ENCODE measurements around the gene PEMT. TPM values are rescaled to one million over a fixed set of nuclear protein-coding genes. Genes with fewer than 3 reads are reported as not detected.

PEMT gene
- total and polyA plus RNA-seq, 9 of the 15 experiments (the other 6 are each of a cell fraction or from before 2014, with no cell fraction given): 1.4 to 36.4 (median 13.6) TPM

DNA sequence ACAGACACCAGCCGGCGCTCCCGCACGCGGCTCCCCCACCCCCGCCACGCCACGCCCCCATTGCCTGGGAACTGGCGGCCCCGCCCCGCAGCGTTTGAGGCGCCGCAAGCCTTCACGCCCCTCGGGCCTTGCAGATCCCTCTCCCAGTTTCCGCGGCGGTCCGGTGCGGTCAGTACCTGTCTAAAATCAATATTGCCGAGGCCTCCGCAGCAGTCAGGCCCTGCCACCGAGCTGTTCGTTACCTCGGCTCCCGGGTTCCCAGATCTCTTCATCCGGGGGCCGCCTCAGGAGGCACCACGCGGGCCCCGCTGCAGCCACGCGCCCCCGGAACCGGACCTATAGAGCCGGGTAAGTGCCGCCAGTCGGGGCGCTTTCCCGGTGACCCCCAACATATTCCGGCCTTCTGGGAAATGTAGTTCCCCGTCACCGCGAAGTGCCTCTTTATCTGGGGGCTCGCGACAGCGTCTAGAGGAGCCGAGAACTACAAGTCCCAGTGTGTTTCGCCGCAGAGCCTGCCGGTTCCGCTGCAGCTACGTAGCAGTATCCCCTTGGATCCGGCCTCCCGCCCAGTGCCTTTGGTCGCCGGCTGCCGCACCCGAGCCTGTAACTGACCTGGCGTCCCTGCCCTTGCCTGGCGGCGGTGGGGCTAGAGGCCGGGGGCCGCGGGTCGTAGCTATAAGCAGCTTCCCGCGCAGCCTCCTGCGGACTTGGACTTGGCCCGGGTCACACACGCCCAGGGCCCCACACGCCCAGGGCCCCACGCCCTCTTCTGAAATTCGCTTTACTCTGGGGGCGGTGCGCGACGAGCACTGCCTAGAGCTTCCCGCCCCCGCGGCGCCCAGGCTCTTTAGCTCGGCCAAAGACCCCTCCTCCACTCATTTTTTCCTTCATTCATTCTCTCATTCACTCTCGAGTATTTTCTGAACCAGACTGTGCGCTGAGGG lies at the start of gene PEMT (continued):
- TF ChIP-seq ADNP (tag; IDR thresholded peaks at IDR 0.05) (no peak), JUN (IDR thresholded peaks at IDR 0.05; ENCODE audit: borderline replicate concordance, low read depth, low read length) (no peak), JUN (CRISPR knock-in tag; IDR thresholded peaks at IDR 0.05; ENCODE audit: borderline replicate concordance) (no peak; the same call in 1 of the 2 replicates), HOMEZ (CRISPR knock-in tag; IDR thresholded peaks at IDR 0.05) (no peak), PYGO2 (tag; IDR thresholded peaks at IDR 0.05) (0 out of 2 replicates have a peak, but pooled peaks have one; percentile 22), ZNF175 (CRISPR knock-in tag; IDR thresholded peaks at IDR 0.05; ENCODE audit: low read depth) (peak; percentile 89), E2F3 (CRISPR knock-in tag; IDR thresholded peaks at IDR 0.05) (0 out of 2 replicates have a peak, but pooled peaks have one; percentile 23), RBM17 (IDR thresholded peaks at IDR 0.05; ENCODE audit: borderline replicate concordance, low read depth, low read length) (no peak), ETV1 (tag; conservative IDR thresholded peaks at IDR 0.05; ENCODE audit: low read depth) (peak; percentile 83), ZNF780A (CRISPR knock-in tag; IDR thresholded peaks at IDR 0.05) (no peak), UBTF (IDR thresholded peaks at IDR 0.05; ENCODE audit: borderline replicate concordance in 1 of 2, low read depth in 2 of 2, low read length in 2 of 2) (no peak), ILF3 (IDR thresholded peaks at IDR 0.05; ENCODE audit: borderline replicate concordance) (no peak), SAFB2 (IDR thresholded peaks at IDR 0.05; ENCODE audit: borderline replicate concordance, low read depth, low read length, severe bottlenecking) (no peak), NELFE (IDR thresholded peaks at IDR 0.05; ENCODE audit: insufficient read depth, insufficient read length) (no peak), TRIM24 (IDR thresholded peaks at IDR 0.05) (peak in 1 of 2 experiments; percentile 96; a peak in 2 of 4 replicates)
- TF ChIP-seq, protein P1, sequence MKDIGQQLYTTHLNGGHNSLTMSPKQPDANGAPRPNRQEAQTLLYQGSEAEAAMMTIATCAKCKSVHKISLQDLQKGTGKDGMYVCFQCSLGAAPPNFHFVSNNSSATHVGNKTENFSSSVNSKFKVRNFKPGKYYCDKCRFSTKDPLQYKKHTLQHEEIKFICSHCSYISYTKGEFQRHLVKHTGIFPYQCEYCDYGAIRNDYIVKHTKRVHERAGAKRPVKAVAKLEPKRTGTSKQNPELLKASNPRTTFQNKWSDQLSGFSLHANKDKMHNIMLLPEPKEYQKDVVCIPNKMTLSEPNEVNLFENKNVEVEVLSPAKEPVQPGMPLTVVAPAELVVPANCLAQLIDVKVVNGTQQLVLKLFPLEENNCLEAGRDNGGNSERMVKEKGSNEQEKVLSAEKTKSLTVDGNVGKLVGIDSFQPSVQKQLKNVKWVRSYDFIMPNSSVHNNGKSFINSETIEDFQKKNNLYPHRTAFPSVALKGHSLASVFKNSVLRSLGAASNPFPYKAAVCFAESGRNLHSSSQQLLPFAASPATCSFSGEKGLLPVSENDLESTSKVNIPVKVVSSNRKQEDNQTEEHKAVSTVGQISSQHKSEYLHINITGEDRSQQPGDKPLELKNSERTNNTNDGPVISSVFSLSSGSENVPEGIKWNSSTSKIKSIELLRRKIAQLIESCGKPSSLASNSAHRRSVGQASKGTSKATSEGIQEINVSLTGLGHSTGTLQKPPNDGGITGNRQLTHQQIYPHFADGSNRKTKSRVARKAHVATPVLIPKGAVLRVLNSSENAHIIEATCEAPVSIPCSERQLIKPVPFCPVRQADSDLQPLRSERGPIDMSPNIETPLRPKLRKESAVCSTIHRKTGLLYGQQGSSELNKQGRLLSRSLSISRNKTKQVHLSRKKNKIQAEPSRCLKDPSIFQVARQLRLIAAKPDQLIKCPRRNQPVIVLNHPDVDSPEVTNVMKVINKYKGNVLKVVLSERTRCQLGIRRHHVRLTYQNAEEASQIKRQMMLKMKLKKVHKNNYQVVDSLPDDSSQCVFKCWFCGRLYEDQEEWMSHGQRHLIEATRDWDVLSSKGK (CRISPR knock-in tag; IDR thresholded peaks at IDR 0.05): no peak
- TF ChIP-seq, protein P2, sequence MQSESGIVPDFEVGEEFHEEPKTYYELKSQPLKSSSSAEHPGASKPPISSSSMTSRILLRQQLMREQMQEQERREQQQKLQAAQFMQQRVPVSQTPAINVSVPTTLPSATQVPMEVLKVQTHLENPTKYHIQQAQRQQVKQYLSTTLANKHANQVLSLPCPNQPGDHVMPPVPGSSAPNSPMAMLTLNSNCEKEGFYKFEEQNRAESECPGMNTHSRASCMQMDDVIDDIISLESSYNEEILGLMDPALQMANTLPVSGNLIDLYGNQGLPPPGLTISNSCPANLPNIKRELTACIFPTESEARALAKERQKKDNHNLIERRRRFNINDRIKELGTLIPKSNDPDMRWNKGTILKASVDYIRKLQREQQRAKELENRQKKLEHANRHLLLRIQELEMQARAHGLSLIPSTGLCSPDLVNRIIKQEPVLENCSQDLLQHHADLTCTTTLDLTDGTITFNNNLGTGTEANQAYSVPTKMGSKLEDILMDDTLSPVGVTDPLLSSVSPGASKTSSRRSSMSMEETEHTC (IDR thresholded peaks at IDR 0.05): no peak

Measured in K562 (cell line).